ENCODE results near the gene GDPD4.

Gene GDPD4

GRCh38 chr11:77250881-77251640 lies 50.4 kb downstream of the GDPD4 start:
- Mint-ChIP-seq H3K27ac (no peak overlapping the region), H3K9me3 (peaks cover 15% of the 10 kb centered on the region), H3K4me1 (no peaks in the 10 kb centered on the region), H3K36me3 (ENCODE audit: low read depth) (no peaks in the 10 kb centered on the region), H3K27me3 (ENCODE audit: low read depth, poor library complexity) (peaks cover 3% of the 10 kb centered on the region), H3K4me3 (no peak overlapping the region)
- DNase-seq: no peak
- TF ChIP-seq, protein P1, sequence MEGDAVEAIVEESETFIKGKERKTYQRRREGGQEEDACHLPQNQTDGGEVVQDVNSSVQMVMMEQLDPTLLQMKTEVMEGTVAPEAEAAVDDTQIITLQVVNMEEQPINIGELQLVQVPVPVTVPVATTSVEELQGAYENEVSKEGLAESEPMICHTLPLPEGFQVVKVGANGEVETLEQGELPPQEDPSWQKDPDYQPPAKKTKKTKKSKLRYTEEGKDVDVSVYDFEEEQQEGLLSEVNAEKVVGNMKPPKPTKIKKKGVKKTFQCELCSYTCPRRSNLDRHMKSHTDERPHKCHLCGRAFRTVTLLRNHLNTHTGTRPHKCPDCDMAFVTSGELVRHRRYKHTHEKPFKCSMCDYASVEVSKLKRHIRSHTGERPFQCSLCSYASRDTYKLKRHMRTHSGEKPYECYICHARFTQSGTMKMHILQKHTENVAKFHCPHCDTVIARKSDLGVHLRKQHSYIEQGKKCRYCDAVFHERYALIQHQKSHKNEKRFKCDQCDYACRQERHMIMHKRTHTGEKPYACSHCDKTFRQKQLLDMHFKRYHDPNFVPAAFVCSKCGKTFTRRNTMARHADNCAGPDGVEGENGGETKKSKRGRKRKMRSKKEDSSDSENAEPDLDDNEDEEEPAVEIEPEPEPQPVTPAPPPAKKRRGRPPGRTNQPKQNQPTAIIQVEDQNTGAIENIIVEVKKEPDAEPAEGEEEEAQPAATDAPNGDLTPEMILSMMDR (IDR thresholded peaks at IDR 0.05): no peak

GRCh38 chr11:77249427-77249826 lies 52.1 kb downstream of the GDPD4 start:
- DNase-seq: no peak
- H3K9me3 Mint-ChIP-seq: peaks cover 15% of the 10 kb centered on the region
- TF ChIP-seq, protein P1 (IDR thresholded peaks at IDR 0.05): no peak
- H3K4me1 Mint-ChIP-seq: no peaks in the 10 kb centered on the region
- no peak overlapping the region for H3K4me3 Mint-ChIP-seq
- no peak overlapping the region for H3K27ac Mint-ChIP-seq
- H3K36me3 Mint-ChIP-seq (ENCODE audit: low read depth): no peaks in the 10 kb centered on the region
- peaks cover 3% of the 10 kb centered on the region for H3K27me3 Mint-ChIP-seq (ENCODE audit: low read depth, poor library complexity)

GRCh38 chr11:77244277-77245027 lies 57.0 kb downstream of the GDPD4 start:
- Mint-ChIP-seq H3K27ac (no peak overlapping the region), H3K4me3 (no peak overlapping the region), H3K27me3 (ENCODE audit: low read depth, poor library complexity) (no peaks in the 10 kb centered on the region), H3K9me3 (peaks cover 13% of the 10 kb centered on the region), H3K36me3 (ENCODE audit: low read depth) (no peaks in the 10 kb centered on the region), H3K4me1 (no peaks in the 10 kb centered on the region)
- TF ChIP-seq, protein P1 (IDR thresholded peaks at IDR 0.05): no peak
- DNase-seq: no peak

GRCh38 chr11:77236901-77237300 lies 64.6 kb downstream of the GDPD4 start:
- Mint-ChIP-seq H3K4me3 (no peak overlapping the region), H3K36me3 (ENCODE audit: low read depth) (no peaks in the 10 kb centered on the region), H3K4me1 (no peaks in the 10 kb centered on the region), H3K27ac (no peak overlapping the region), H3K9me3 (peaks cover 20% of the 10 kb centered on the region), H3K27me3 (ENCODE audit: low read depth, poor library complexity) (no peaks in the 10 kb centered on the region)
- no peak for DNase-seq
- TF ChIP-seq, protein P1 (IDR thresholded peaks at IDR 0.05): no peak

DNA sequence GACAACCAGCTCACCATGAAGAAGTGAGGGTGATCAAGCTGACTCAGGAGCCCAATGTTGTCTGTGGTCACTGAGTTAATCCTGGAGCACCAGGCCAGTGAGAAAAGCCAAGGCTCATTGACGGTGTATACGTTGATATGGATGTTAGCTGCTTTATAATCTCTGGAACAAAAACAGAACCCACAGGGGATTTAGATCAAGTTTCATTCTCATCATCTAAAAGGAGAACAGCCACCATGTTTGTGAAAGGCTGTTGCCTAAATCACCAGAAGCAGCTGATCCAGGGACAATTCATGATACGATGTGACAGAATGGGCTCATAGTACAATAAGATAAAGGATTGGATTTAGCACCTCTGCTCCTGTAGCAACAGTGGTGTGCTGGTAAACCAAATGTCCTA lies 68.5 kb downstream of the GDPD4 start:
- Mint-ChIP-seq H3K4me1 (peaks cover 6% of the 10 kb centered on the region), H3K27ac (no peak overlapping the region), H3K27me3 (ENCODE audit: low read depth, poor library complexity) (no peaks in the 10 kb centered on the region), H3K36me3 (ENCODE audit: low read depth) (no peaks in the 10 kb centered on the region), H3K4me3 (no peak overlapping the region), H3K9me3 (no peaks in the 10 kb centered on the region)
- TF ChIP-seq, protein P1 (IDR thresholded peaks at IDR 0.05): no peak
- DNase-seq: no peak

Data from nephron progenitor cell (in vitro differentiated cells).